IgD-negative memory B cell (primary cell): ENCODE data around the gene MYO1C. TPM values are rescaled to one million over a fixed set of nuclear protein-coding genes. Genes with fewer than 3 reads are reported as not detected.
A peak's percentile ranks its signal among the peaks of the same experiment; 100 is the strongest.

Experiments
- H3K27ac Mint-ChIP-seq, 3 donors: one replicate each; pipeline ENCODE4 v1.8.0; 2020 to 2022; ENCODE audit warnings: mild to moderate bottlenecking in 3 of 3, mixed read lengths in 3 of 3, moderate library complexity in 1 of 3
- H3K27me3 Mint-ChIP-seq: one replicate; pipeline ENCODE4 v1.8.0; 2021; ENCODE audit warnings: mixed read lengths
- H3K36me3 Mint-ChIP-seq: one replicate; pipeline ENCODE4 v1.8.0; 2020; ENCODE audit warnings: mild to moderate bottlenecking, mixed read lengths
- H3K4me1 Mint-ChIP-seq, 3 donors: one replicate each; pipeline ENCODE4 v1.8.0; 2020 to 2022; ENCODE audit warnings: mixed read lengths in 3 of 3, mild to moderate bottlenecking in 1 of 3
- H3K4me3 Mint-ChIP-seq, 4 donors: one replicate each; pipeline ENCODE4 v1.8.0; 2020 to 2022; ENCODE audit warnings: mild to moderate bottlenecking in 4 of 4, mixed read lengths in 4 of 4, moderate library complexity in 3 of 4
- H3K9me3 Mint-ChIP-seq, 3 donors: one replicate each; pipeline ENCODE4 v1.8.0; 2020 to 2021; ENCODE audit warnings: mixed read lengths in 3 of 3, mild to moderate bottlenecking in 1 of 3
- polyA plus RNA-seq: library from polyadenylated mRNA; unstranded; fragments of 300-500 nt; fragmentation: Illumina TruSeq; gene quantifications from one replicate; pipeline ENCODE4 v1.2.3, GENCODE V29; 2021

Gene MYO1C
- polyA plus RNA-seq, 1 donor from 2014 or later = 29.6 TPM

DNA sequence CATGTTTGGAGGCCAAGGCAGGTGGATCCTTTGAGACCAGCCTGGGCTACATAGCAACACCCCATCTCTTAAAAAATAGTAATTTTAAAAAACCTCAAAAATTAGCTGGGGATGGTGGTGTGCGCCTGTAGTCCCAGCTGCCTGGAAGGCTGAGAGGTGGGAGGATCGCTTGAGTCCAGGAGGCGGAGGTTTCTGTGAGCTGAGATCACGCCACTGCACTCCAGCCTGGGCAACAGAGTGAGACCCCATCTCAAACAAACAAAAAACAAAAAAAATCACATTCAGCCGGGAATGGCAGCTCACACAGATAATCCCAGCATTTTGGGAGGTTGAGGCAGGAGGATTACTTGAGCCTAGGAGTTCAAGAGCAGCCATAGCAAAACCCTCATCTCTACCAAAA lies 76.1 kb downstream of the MYO1C start:
- no peaks in the 10 kb centered on the region for H3K9me3 Mint-ChIP-seq
- H3K4me1 Mint-ChIP-seq = peaks cover 0 to 2% (median 1%) of the 10 kb centered on the region in 3 donors
- H3K36me3 Mint-ChIP-seq = peaks cover 2% of the 10 kb centered on the region
- no peaks in the 10 kb centered on the region for H3K27me3 Mint-ChIP-seq
- no peak overlapping the region for H3K4me3 Mint-ChIP-seq
- H3K27ac Mint-ChIP-seq = no peak overlapping the region

DNA sequence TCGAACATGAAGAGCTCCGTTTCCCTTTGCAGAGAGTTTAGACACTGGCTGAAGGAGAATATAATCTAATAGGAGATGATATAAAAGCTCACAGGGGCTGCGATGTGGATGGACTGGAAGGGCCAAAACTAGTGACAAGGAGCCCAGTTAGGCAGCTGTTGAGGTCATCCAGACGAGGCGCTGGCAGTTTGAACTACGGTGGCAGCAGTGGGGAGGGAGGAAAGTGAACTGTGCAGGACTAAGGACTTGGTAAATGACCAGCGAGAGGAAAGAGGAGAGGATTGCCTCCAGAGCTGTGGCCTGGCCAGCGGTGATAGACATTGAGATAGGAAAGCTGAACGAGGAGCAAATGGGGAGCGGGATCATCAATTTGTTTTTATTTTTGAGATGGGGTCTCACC lies 77.9 kb downstream of the MYO1C start:
- Mint-ChIP-seq H3K9me3 (no peaks in the 10 kb centered on the region), H3K27ac (peak overlapping the region in 1 of 3 donors; percentile 28), H3K36me3 (peaks cover 2% of the 10 kb centered on the region), H3K4me3 (no peak overlapping the region), H3K4me1 (peaks cover 0 to 2% (median 0%) of the 10 kb centered on the region in 3 donors), H3K27me3 (no peaks in the 10 kb centered on the region)

Other genes with a start within 250 kb of the MYO1C start
- gene BHLHA9, start 222.2 kb downstream of the MYO1C start, polyA plus RNA-seq = not detected
- not detected for gene TRARG1, start 213.0 kb downstream of the MYO1C start, polyA plus RNA-seq
- 54.4 TPM for gene YWHAE, start 92.5 kb downstream of the MYO1C start, polyA plus RNA-seq
- gene CRK, start 36.5 kb downstream of the MYO1C start, polyA plus RNA-seq = 28.3 TPM
- gene INPP5K, start 23.9 kb upstream of the MYO1C start, polyA plus RNA-seq = 51.7 TPM
- gene PITPNA, start 70.1 kb upstream of the MYO1C start, polyA plus RNA-seq = 32.1 TPM
- gene SLC43A2, start 136.1 kb upstream of the MYO1C start, polyA plus RNA-seq = 27.3 TPM
- gene SCARF1, start 153.0 kb upstream of the MYO1C start, polyA plus RNA-seq = 0.19 TPM
- 2.6 TPM for gene RILP, start 157.2 kb upstream of the MYO1C start, polyA plus RNA-seq
- 156 TPM for gene PRPF8, start 192.2 kb upstream of the MYO1C start, polyA plus RNA-seq
- not detected for gene TLCD2, start 217.7 kb upstream of the MYO1C start, polyA plus RNA-seq
- gene WDR81, start 232.0 kb upstream of the MYO1C start, polyA plus RNA-seq = 21.6 TPM